HepG2 (cell line): ENCODE measurements around the gene CELF5. TPM values are rescaled to one million over a fixed set of nuclear protein-coding genes. Genes with fewer than 3 reads are reported as not detected.

Experiments used
- ATAC-seq: fragments of 200-7000 bp; cut with Tn5 transposase; 3 replicates; pipeline ENCODE4 v1.9.1; 2020; ENCODE audit warnings: mild to moderate bottlenecking, moderate library complexity
- BruUV-seq: library from RNA; stranded (reverse); fragments of 400-500 nt; replicated peaks from 2 replicates; lab custom pipeline; 2021; lab: Mats Ljungman, UMichigan
- CTCF ChIA-PET: fragments of 300-600 bp; formaldehyde crosslinking; extraction: SDS; loops from one replicate; lab custom pipeline; 2021; ENCODE audit warnings: low total read pairs, inconsistent platforms, low intra/inter-chr PET ratio; lab: Yijun Ruan, JAX
- POLR2A ChIA-PET: fragments of 350-600 bp; sonication (Branson Sonifier 250); formaldehyde crosslinking; loops from one replicate; lab custom pipeline; 2020; ENCODE audit warnings: antibody characterized with exemption, inconsistent platforms; lab: Yijun Ruan, JAX
- DNase-seq: peaks from one replicate; pipeline ENCODE4 v3.0.0-alpha.2; 2015; ENCODE audit warnings: low spot score
- FAIRE-seq: peaks from 3 replicates; lab custom pipeline; 2011; peaks lifted over from hg19 to GRCh38; lab: Jason Lieb, UNC
- H2AFZ ChIP-seq: one replicate; pipeline ENCODE4 v1.6.1; 2011; ENCODE audit warnings: low read length, inconsistent platforms
- H3K27ac ChIP-seq: fragments of 300-600 bp; 3 replicates; pipeline ENCODE4 v1.8.0; 2011; ENCODE audit warnings: mixed run types, mild to moderate bottlenecking, mixed read lengths, low read length, inconsistent platforms; ENCODE audit not compliant: insufficient read depth; ENCODE audit errors: extremely low read length
- H3K27me3 ChIP-seq, 2 experiments: fragments of 200-600 bp in 1 of 2; 2 replicates in 1 of 2; 3 replicates in 1 of 2; pipeline versions ENCODE4 v1.6.0 to v1.8.0; 2011; ENCODE audit warnings: low read length in 2 of 2, mild to moderate bottlenecking in 2 of 2, moderate library complexity in 2 of 2, inconsistent platforms in 1 of 2; ENCODE audit not compliant: insufficient read depth in 2 of 2, control insufficient read depth in 1 of 2
- H3K36me3 ChIP-seq, 2 experiments: fragments of 200-600 bp in 1 of 2; replicated peaks in 1 of 2; 2 replicates in 1 of 2; 3 replicates in 1 of 2; pipeline versions ENCODE4 v1.5.1 to v1.8.0; 2011; ENCODE audit warnings: low read length in 2 of 2, inconsistent platforms in 1 of 2; ENCODE audit not compliant: insufficient read depth in 2 of 2, control insufficient read depth in 1 of 2
- H3K4me1 ChIP-seq: 2 replicates; pipeline ENCODE4 v1.5.1; 2012; ENCODE audit warnings: low read length, inconsistent platforms; ENCODE audit not compliant: insufficient read depth
- H3K4me2 ChIP-seq: 2 replicates; pipeline ENCODE4 v1.6.0; 2011; ENCODE audit warnings: low read depth, low read length, inconsistent platforms
- H3K4me3 ChIP-seq, 3 experiments: fragments of 200-600 bp in 1 of 3; sonication (generic), shearing (Covaris generic) in 1 of 3; replicated peaks in 1 of 3; 2 replicates each; pipeline ENCODE4 v1.5.1; 2011 to 2016; ENCODE audit warnings: low read length in 3 of 3, inconsistent platforms in 2 of 3, low read depth in 2 of 3, mild to moderate bottlenecking in 2 of 3, control low read depth in 1 of 3, mixed read lengths in 1 of 3; ENCODE audit not compliant: insufficient read depth in 1 of 3
- H3K79me2 ChIP-seq: one replicate; pipeline ENCODE4 v1.6.1; 2011; ENCODE audit warnings: low read length, inconsistent platforms; ENCODE audit not compliant: insufficient read depth
- H3K9ac ChIP-seq: 2 replicates; pipeline ENCODE4 v1.6.0; 2011; ENCODE audit warnings: mild to moderate bottlenecking, low read depth, low read length, inconsistent platforms; ENCODE audit not compliant: insufficient read depth
- H3K9me3 ChIP-seq: 2 replicates; pipeline ENCODE4 v1.5.1; 2012; ENCODE audit warnings: mild to moderate bottlenecking, low read length
- H4K20me1 ChIP-seq: 2 replicates; pipeline ENCODE4 v1.6.0; 2011; ENCODE audit warnings: inconsistent platforms, mild to moderate bottlenecking, low read length, moderate library complexity; ENCODE audit not compliant: insufficient read depth
- CBFB ChIP-seq: sonication (generic); formaldehyde crosslinking; IDR thresholded peaks from 2 replicates; pipeline ENCODE4 v1.4.0; 2020; ENCODE audit warnings: missing genetic modification reagents
- CTCF ChIP-seq: sonication (generic); formaldehyde crosslinking; IDR thresholded peaks from 2 replicates; pipeline ENCODE4 v1.5.0; 2020; ENCODE audit warnings: mild to moderate bottlenecking, missing genetic modification reagents, moderate library complexity
- DMAP1 ChIP-seq: IDR thresholded peaks from 2 replicates; pipeline ENCODE4 v1.6.1; 2016
- FOXP1 ChIP-seq, 2 experiments: fragments of 450-650 bp in 1 of 2; IDR thresholded peaks; 2 replicates each; pipeline ENCODE4 v1.6.1; 2017 to 2018; ENCODE audit warnings: antibody characterized with exemption in 1 of 2
- GATA4 ChIP-seq: sonication (generic); IDR thresholded peaks from 2 replicates; pipeline ENCODE4 v1.6.1; 2016; ENCODE audit warnings: antibody characterized with exemption, low read depth, borderline replicate concordance
- HOXA9 ChIP-seq: sonication (generic); formaldehyde crosslinking; IDR thresholded peaks from 2 replicates; pipeline ENCODE4 v1.8.1; 2022; ENCODE audit warnings: missing genetic modification reagents, mild to moderate bottlenecking, moderate library complexity, borderline replicate concordance
- MED13 ChIP-seq: sonication (generic); formaldehyde crosslinking; IDR thresholded peaks from 2 replicates; pipeline ENCODE4 v1.5.0; 2020; ENCODE audit warnings: missing genetic modification reagents
- MTA3 ChIP-seq: sonication (generic); formaldehyde crosslinking; IDR thresholded peaks from 2 replicates; pipeline ENCODE4 v1.4.0; 2020; ENCODE audit warnings: missing genetic modification reagents
- SMARCE1 ChIP-seq: fragments of 450-650 bp; IDR thresholded peaks from 2 replicates; pipeline ENCODE4 v1.6.1; 2017; ENCODE audit warnings: borderline replicate concordance
- ZHX1 ChIP-seq: sonication (generic); formaldehyde crosslinking; IDR thresholded peaks from 2 replicates; pipeline ENCODE4 v1.8.1; 2022; ENCODE audit warnings: low read depth, mild to moderate bottlenecking, missing genetic modification reagents
- ZKSCAN5 ChIP-seq: sonication (generic); formaldehyde crosslinking; IDR thresholded peaks from 2 replicates; pipeline ENCODE4 v1.5.1; 2020; ENCODE audit warnings: mild to moderate bottlenecking, missing genetic modification reagents
- ZMYM4 ChIP-seq: sonication (generic); formaldehyde crosslinking; IDR thresholded peaks from 2 replicates; pipeline ENCODE4 v1.8.1; 2023; ENCODE audit warnings: mild to moderate bottlenecking, missing genetic modification reagents
- ZNF260 ChIP-seq: sonication (generic); formaldehyde crosslinking; IDR thresholded peaks from 2 replicates; pipeline ENCODE4 v1.4.0; 2020; ENCODE audit warnings: missing genetic modification reagents, low read depth, mild to moderate bottlenecking, borderline replicate concordance
- ZNF367 ChIP-seq: sonication (generic); formaldehyde crosslinking; IDR thresholded peaks from 2 replicates; pipeline ENCODE4 v1.4.0; 2020; ENCODE audit warnings: missing genetic modification reagents, borderline replicate concordance
- ZNF44 ChIP-seq: sonication (generic); formaldehyde crosslinking; IDR thresholded peaks from 2 replicates; pipeline ENCODE4 v1.5.1; 2020; ENCODE audit warnings: mild to moderate bottlenecking, missing genetic modification reagents
- ZNF530 ChIP-seq: sonication (generic); formaldehyde crosslinking; IDR thresholded peaks from 2 replicates; pipeline ENCODE4 v1.5.0; 2020; ENCODE audit warnings: low read depth, mild to moderate bottlenecking, missing genetic modification reagents
- ZNF552 ChIP-seq: sonication (generic); formaldehyde crosslinking; IDR thresholded peaks from 2 replicates; pipeline ENCODE4 v1.9.0; 2022; ENCODE audit warnings: missing genetic modification reagents, mild to moderate bottlenecking, borderline replicate concordance
- ZNF567 ChIP-seq: sonication (generic); formaldehyde crosslinking; IDR thresholded peaks from 2 replicates; pipeline ENCODE4 v1.8.1; 2023; ENCODE audit warnings: mild to moderate bottlenecking, missing genetic modification reagents, borderline replicate concordance
- ZSCAN21 ChIP-seq: sonication (generic); formaldehyde crosslinking; IDR thresholded peaks from 2 replicates; pipeline ENCODE4 v1.8.0; 2022; ENCODE audit warnings: mild to moderate bottlenecking, missing genetic modification reagents, moderate library complexity, borderline replicate concordance
- WGBS: methylation state at CpG from one replicate; pipeline ENCODE4 v1.1.6; 2017; ENCODE audit warnings: low lambda C conversion rate; 5-methylcytosine and 5-hydroxymethylcytosine counted together
- in situ Hi-C: cut with HindIII; loops from 2 replicates; pipeline ENCODE4 v1.10.0; 2017; ENCODE audit warnings: low pct_unique_long_range_greater_than_20kb; ENCODE audit not compliant: extremely low pct_ligation_motif_present
- intact Hi-C: fragments of 100-400 bp; cut with micrococcal nuclease; formaldehyde crosslinking; loops from one replicate; pipeline ENCODE4 v1.10.0; 2022; ENCODE audit not compliant: unreplicated experiment
- polyA plus RNA-seq, 8 experiments: library from polyadenylated mRNA; depleted of rRNA in 3 of 8; stranded (reverse) in 7 of 8; unstranded in 1 of 8; fragments of >200 nt; fragmentation: Illumina TruSeq in 4 of 8; extraction: Trizol in 4 of 8; gene quantifications; 2 replicates each; pipeline versions ENCODE4 v1.2.1 to v1.2.3, GENCODE V29; 2011 to 2016; ENCODE audit warnings: low read depth in 4 of 8, missing spikeins in 1 of 8, mixed read lengths in 1 of 8; ENCODE audit not compliant: insufficient read depth in 1 of 8
- total RNA-seq, 5 experiments: library from RNA; depleted of rRNA; stranded (reverse); fragments of >200 nt; fragmentation: Illumina TruSeq; extraction: Trizol; gene quantifications; 2 replicates each; pipeline ENCODE4 v1.2.3, GENCODE V29; 2016; ENCODE audit warnings: low read depth in 1 of 5

CELF5 gene
- total and polyA plus RNA-seq, 2 of the 13 experiments (the other 11 are each of a cell fraction or from before 2014, with no cell fraction given) = 0.31 to 0.84 TPM

- H3K9me3 ChIP-seq = no peaks in the 10 kb centered on the region
- no peak overlapping the region for H3K4me3 ChIP-seq
- BruUV-seq = no TSS peak
- no peak overlapping the region for H2AFZ ChIP-seq
- no peak overlapping the region for H3K9ac ChIP-seq
- ChIA-PET POLR2A (no interaction called here), CTCF (no interaction called here)
- WGBS = 52% methylated on average over 7 of the region's 7 CpGs
- H3K4me1 ChIP-seq = no peaks in the 10 kb centered on the region
- no peak for TF ChIP-seq ZNF260 (CRISPR knock-in tag)
- no peak for TF ChIP-seq CTCF (CRISPR knock-in tag)
- TF ChIP-seq ZNF530 = no peak
- no peak for TF ChIP-seq FOXP1 (IDR thresholded peaks at IDR 0.05)
- no peak for TF ChIP-seq FOXP1 (CRISPR knock-in tag; IDR thresholded peaks at IDR 0.05)
- TF ChIP-seq SMARCE1 = no peak
- TF ChIP-seq ZSCAN21 = no peak
- no peak for TF ChIP-seq ZNF552 (CRISPR knock-in tag)
- TF ChIP-seq MTA3 (CRISPR knock-in tag) = no peak
- TF ChIP-seq HOXA9 = no peak
- no peak for TF ChIP-seq DMAP1 (CRISPR knock-in tag)
- TF ChIP-seq ZKSCAN5 (CRISPR knock-in tag) = no peak
- TF ChIP-seq GATA4 = no peak
- TF ChIP-seq ZMYM4 (CRISPR knock-in tag) = no peak
- TF ChIP-seq ZNF567 (CRISPR knock-in tag) = no peak
- TF ChIP-seq ZHX1 (CRISPR knock-in tag) = no peak
- no peak for TF ChIP-seq MED13 (CRISPR knock-in tag)
- TF ChIP-seq ZNF44 = no peak
- TF ChIP-seq ZNF367 (CRISPR knock-in tag) = no peak
- TF ChIP-seq CBFB (CRISPR knock-in tag) = no peak
- DNase-seq = no peak
- peaks cover 0 to 21% of the 10 kb centered on the region in 2 experiments; a peak in 4 of 5 replicates for H3K27me3 ChIP-seq
- no peaks in the 10 kb centered on the region for H3K36me3 ChIP-seq
- H3K79me2 ChIP-seq = no peaks in the 10 kb centered on the region
- intact Hi-C loops = no loop called here
- no peak for ATAC-seq
- in situ Hi-C loops = no loop called here
- no peak overlapping the region for H3K27ac ChIP-seq
- H4K20me1 ChIP-seq = no peaks in the 10 kb centered on the region
- H3K4me2 ChIP-seq = no peak overlapping the region
- FAIRE-seq = no peak
These were observed 37.9 kb downstream of the CELF5 start for GRCh38 chr19:3262362-3262761.
